ENCODE measurements around the gene SPG11.

The SPG11 gene

DNA sequence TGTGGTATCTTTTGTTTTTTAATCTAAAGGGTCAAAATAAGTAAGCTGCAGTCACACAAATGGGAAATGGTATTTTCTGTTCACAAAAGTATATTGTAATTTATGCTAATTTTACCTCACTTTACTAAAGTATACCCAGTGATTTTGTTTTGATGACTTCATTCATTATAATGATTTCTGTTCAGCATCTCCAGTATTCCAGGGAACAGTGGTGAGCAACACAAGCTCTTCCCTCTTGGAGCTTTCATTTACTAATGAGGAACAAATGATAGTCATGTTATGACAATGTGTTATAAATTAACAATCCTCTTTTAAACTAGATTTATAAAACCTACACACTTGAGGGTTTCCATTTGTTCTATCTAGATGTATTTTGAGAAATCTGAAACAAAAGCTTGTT is 147.0 kb downstream of the SPG11 start:
- no peak for DNase-seq
